GM12874 (cell line): ENCODE results near the gene NOTUM.

Source experiments
- CTCF ChIP-seq: IDR thresholded peaks from 2 replicates; pipeline ENCODE4 v1.5.1; 2011; ENCODE audit warnings: low read depth, mild to moderate bottlenecking, control low read depth, low read length, moderate library complexity; ENCODE audit not compliant: insufficient read depth

Gene NOTUM

GRCh38 chr17:81905993-81906392 lies 55.0 kb downstream of the NOTUM start:
- TF ChIP-seq CTCF = no peak

GRCh38 chr17:81905424-81905875 lies 55.5 kb downstream of the NOTUM start:
- TF ChIP-seq CTCF = no peak

- TF ChIP-seq CTCF = no peak
These were observed 56.2 kb downstream of the NOTUM start for GRCh38 chr17:81904600-81905423.

GRCh38 chr17:81903896-81904599 lies 56.9 kb downstream of the NOTUM start:
- no peak for TF ChIP-seq CTCF

- no peak for TF ChIP-seq CTCF
These were observed 57.6 kb downstream of the NOTUM start for GRCh38 chr17:81903415-81903831.

GRCh38 chr17:81902653-81903414 lies 58.2 kb downstream of the NOTUM start:
- no peak for TF ChIP-seq CTCF
